Measurements from ENCODE around the gene TRPV2.
A peak's percentile ranks its signal among the peaks of the same experiment; 100 is the strongest.

TRPV2 gene

GRCh38 chr17:16377941-16378341 is 37.4 kb upstream of the TRPV2 start:
- no peak overlapping the region for H3K4me3 ChIP-seq (ENCODE audit: low read length)
- no peak overlapping the region for H3K4me2 ChIP-seq (ENCODE audit: low read length)
- H4K20me1 ChIP-seq (ENCODE audit: control insufficient read depth, insufficient read depth, low read depth, low read length): peaks cover 6% of the 10 kb centered on the region
- H3K79me2 ChIP-seq (ENCODE audit: control insufficient read depth, low read length): peaks cover 20% of the 10 kb centered on the region
- H3F3A ChIP-seq (ENCODE audit: control insufficient read depth, insufficient read depth): peaks cover 15% of the 10 kb centered on the region
- H3K9me3 ChIP-seq (ENCODE audit: control insufficient read depth, insufficient read depth, low read length): no peaks in the 10 kb centered on the region
- no peaks in the 10 kb centered on the region for H3K27me3 ChIP-seq (ENCODE audit: control insufficient read depth, low read length)
- peaks cover 18% of the 10 kb centered on the region for H3K36me3 ChIP-seq (ENCODE audit: control insufficient read depth, low read length)
- TF ChIP-seq EZH2phosphoT487 (IDR thresholded peaks at IDR 0.05; ENCODE audit: borderline replicate concordance, low read length) (no peak), CTCF (IDR thresholded peaks at IDR 0.05; ENCODE audit: low read depth, low read length, poor library complexity, severe bottlenecking) (no peak)
- H3K9me2 ChIP-seq (replicated peaks; ENCODE audit: control insufficient read depth, low read length): no peaks in the 10 kb centered on the region
- peaks cover 22% of the 10 kb centered on the region for H3K4me1 ChIP-seq (ENCODE audit: control insufficient read depth, low read length)
- H3K27ac ChIP-seq (ENCODE audit: low read depth, low read length): no peak overlapping the region

- Histone ChIP-seq H3K27ac (ENCODE audit: low read depth, low read length) (no peak overlapping the region), H3K4me3 (ENCODE audit: low read length) (no peak overlapping the region), H3K36me3 (ENCODE audit: control insufficient read depth, low read length) (peaks cover 26% of the 10 kb centered on the region), H3K4me1 (ENCODE audit: control insufficient read depth, low read length) (peaks cover 29% of the 10 kb centered on the region), H3K79me2 (ENCODE audit: control insufficient read depth, low read length) (peaks cover 27% of the 10 kb centered on the region), H4K20me1 (ENCODE audit: control insufficient read depth, insufficient read depth, low read depth, low read length) (peaks cover 6% of the 10 kb centered on the region), H3K9me3 (ENCODE audit: control insufficient read depth, insufficient read depth, low read length) (no peaks in the 10 kb centered on the region), H3K9me2 (replicated peaks; ENCODE audit: control insufficient read depth, low read length) (no peaks in the 10 kb centered on the region), H3K4me2 (ENCODE audit: low read length) (no peak overlapping the region), H3K27me3 (ENCODE audit: control insufficient read depth, low read length) (no peaks in the 10 kb centered on the region), H3F3A (ENCODE audit: control insufficient read depth, insufficient read depth) (peaks cover 20% of the 10 kb centered on the region)
- TF ChIP-seq CTCF (IDR thresholded peaks at IDR 0.05; ENCODE audit: low read depth, low read length, poor library complexity, severe bottlenecking) (no peak), EZH2phosphoT487 (IDR thresholded peaks at IDR 0.05; ENCODE audit: borderline replicate concordance, low read length) (no peak)
Measured at GRCh38 chr17:16378636-16379282, 36.6 kb upstream of the TRPV2 start.

GRCh38 chr17:16379654-16380053 is 35.7 kb upstream of the TRPV2 start:
- Histone ChIP-seq H3F3A (ENCODE audit: control insufficient read depth, insufficient read depth) (peaks cover 27% of the 10 kb centered on the region), H3K27me3 (ENCODE audit: control insufficient read depth, low read length) (no peaks in the 10 kb centered on the region), H3K36me3 (ENCODE audit: control insufficient read depth, low read length) (peaks cover 32% of the 10 kb centered on the region), H3K9me3 (ENCODE audit: control insufficient read depth, insufficient read depth, low read length) (no peaks in the 10 kb centered on the region), H4K20me1 (ENCODE audit: control insufficient read depth, insufficient read depth, low read depth, low read length) (peaks cover 6% of the 10 kb centered on the region), H3K27ac (ENCODE audit: low read depth, low read length) (no peak overlapping the region), H3K4me3 (ENCODE audit: low read length) (no peak overlapping the region; the same call in 1 of the 2 replicates), H3K9me2 (replicated peaks; ENCODE audit: control insufficient read depth, low read length) (no peaks in the 10 kb centered on the region), H3K4me2 (ENCODE audit: low read length) (peak overlapping the region; percentile 78; the same call in 1 of the 2 replicates), H3K4me1 (ENCODE audit: control insufficient read depth, low read length) (peaks cover 36% of the 10 kb centered on the region), H3K79me2 (ENCODE audit: control insufficient read depth, low read length) (peaks cover 27% of the 10 kb centered on the region)
- TF ChIP-seq CTCF (IDR thresholded peaks at IDR 0.05; ENCODE audit: low read depth, low read length, poor library complexity, severe bottlenecking) (no peak), EZH2phosphoT487 (IDR thresholded peaks at IDR 0.05; ENCODE audit: borderline replicate concordance, low read length) (no peak)
